ENCODE results near the gene PCDHGA1. TPM values are rescaled to one million over a fixed set of nuclear protein-coding genes. Genes with fewer than 3 reads are reported as not detected.

PCDHGA1 gene
- total and polyA plus RNA-seq, 4 donors: 0.05 to 0.08 (median 0.05) TPM; not detected in 1

- 18% methylated on average over 43 of the region's 43 CpGs for WGBS
- Histone ChIP-seq H3K27me3 (ENCODE audit: control insufficient read depth in 4 of 4, insufficient read depth in 4 of 4, low read length in 3 of 4) (no peaks in the 10 kb centered on the region), H3K9me3 (ENCODE audit: control insufficient read depth in 4 of 4, low read length in 3 of 4) (no peaks in the 10 kb centered on the region), H3K4me3 (ENCODE audit: low read depth in 1 of 3, low read length in 3 of 3) (peak overlapping the region; percentile 27 to 63 (median 51)), H3K9ac (ENCODE audit: low read depth in 1 of 2, low read length in 2 of 2) (no peak overlapping the region), H3K36me3 (ENCODE audit: control insufficient read depth in 4 of 4, insufficient read depth in 3 of 4, low read depth in 1 of 4, low read length in 3 of 4) (peaks cover 10 to 27% (median 21%) of the 10 kb centered on the region in 4 donors), H3K27ac (ENCODE audit: low read depth in 1 of 2, low read length in 2 of 2) (peak overlapping the region; percentile 58 to 72), H3K4me1 (ENCODE audit: control insufficient read depth in 4 of 4, insufficient read depth in 4 of 4, low read length in 3 of 4) (peaks cover 4 to 20% (median 7%) of the 10 kb centered on the region in 4 donors)
- TF ChIP-seq JUND (IDR thresholded peaks at IDR 0.05): no peak
- TF ChIP-seq YY1 (IDR thresholded peaks at IDR 0.05): no peak
- TF ChIP-seq HNF4G (IDR thresholded peaks at IDR 0.05): no peak
- TF ChIP-seq CTCF (IDR thresholded peaks at IDR 0.05; ENCODE audit: low read depth, low read length, missing input control): no peak
- TF ChIP-seq HNF4A (conservative IDR thresholded peaks at IDR 0.05): no peak
- TF ChIP-seq NR2F2 (IDR thresholded peaks at IDR 0.05): no peak
- TF ChIP-seq ZBTB33 (IDR thresholded peaks at IDR 0.05): no peak
- no peak for TF ChIP-seq GABPA (IDR thresholded peaks at IDR 0.05 in 1 of 2, conservative IDR thresholded peaks at IDR 0.05 in 1 of 2)
- TF ChIP-seq RAD21 (IDR thresholded peaks at IDR 0.05): no peak
- no peak for TF ChIP-seq RXRA (IDR thresholded peaks at IDR 0.05)
- TF ChIP-seq FOXA2 (IDR thresholded peaks at IDR 0.05): no peak
- no peak for TF ChIP-seq SP1 (IDR thresholded peaks at IDR 0.05)
- TF ChIP-seq TAF1 (conservative IDR thresholded peaks at IDR 0.05): no peak
- no peak for TF ChIP-seq REST (IDR thresholded peaks at IDR 0.05)
- no peak for TF ChIP-seq FOXA1 (IDR thresholded peaks at IDR 0.05)
- peak; percentile 56 for DNase-seq (ENCODE audit: low spot score)
Observed at GRCh38 chr5:141512911-141513626, 182.8 kb downstream of the PCDHGA1 start.

All from liver (tissue), 9 donors.